ENCODE measurements around the gene DAND5.
"Not testable (repeated sequence)": the region's sequence is repeated elsewhere in the genome, so short reads cannot be mapped to it uniquely, and the experiment has no call there.

DAND5 gene

DNA sequence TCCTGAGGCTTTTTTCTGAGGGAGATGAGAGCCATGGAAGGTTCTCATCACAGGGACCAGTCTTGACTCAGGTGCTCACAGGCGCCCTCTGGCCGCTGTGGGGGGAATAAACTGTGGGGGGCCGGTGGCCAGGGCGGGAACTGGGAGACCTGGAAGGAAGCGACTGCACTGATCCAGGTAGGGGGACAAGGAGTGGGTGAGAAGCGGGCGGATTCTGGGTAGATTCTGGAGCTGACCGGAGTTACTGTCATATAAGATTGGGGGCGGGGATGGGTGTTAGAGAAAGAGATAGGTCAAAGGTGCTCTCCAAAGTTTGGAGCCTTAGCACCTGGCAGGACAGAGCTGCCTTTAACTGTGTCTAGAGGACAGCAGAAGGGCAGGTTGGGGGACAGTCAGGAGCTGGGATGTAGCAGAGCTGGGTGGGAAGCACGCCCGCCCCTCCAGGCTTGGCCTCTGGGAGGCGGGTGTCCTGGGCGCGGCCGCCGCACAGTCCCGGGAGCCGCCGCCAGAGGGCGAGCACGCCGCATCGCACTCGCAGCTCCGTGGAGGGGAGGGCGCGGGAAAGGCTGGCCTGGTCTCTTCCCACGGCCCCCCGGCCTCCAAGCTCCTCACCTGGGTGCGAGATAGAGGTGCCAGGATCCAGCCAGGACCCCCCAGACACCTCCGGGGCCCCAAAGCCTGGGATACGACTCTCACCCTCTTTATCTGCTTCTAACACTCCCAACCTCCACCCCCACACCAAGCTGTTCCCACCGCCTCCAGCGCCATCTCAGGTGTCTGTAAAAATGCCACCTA lies 4.2 kb upstream of the DAND5 start:
- peak; percentile 79 for DNase-seq (ENCODE audit: low spot score)

DNA sequence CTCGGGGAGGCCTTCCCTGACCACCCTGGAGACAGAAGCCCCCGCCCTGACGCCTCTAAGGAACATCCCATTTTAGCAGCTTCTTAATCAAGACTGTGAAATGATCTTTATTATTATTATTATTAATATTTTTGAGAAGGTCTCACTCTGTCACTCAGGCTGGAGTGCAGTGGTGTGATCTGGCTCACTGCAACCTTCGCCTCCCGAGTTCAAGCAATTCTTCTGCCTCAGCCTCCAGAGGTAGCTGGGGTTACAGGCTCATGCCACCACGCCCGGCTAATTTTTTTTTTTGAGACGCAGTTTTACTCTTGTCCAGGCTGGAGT lies 3.6 kb upstream of the DAND5 start:
- DNase-seq (ENCODE audit: low spot score) = no peak

DNA sequence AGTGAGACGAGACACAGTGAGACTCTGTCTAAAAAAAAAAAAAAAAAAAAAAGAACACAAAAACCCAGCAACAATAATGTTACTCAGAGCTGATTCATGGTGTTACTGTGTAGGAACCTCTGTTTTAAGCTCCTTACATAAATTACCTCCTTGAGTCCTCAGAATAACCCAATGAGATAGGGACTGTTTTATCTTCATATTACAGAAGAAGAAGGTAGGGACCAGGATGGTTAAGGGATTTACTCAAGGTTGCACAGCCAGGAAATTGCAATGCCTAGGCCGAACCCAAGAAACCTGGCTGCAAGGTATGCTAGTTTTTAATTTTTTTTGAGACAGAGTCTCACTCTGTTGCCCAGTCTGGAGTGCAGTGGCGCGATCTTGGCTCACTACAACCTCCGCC lies 1.5 kb upstream of the DAND5 start:
- DNase-seq (ENCODE audit: low spot score) = no peak

DNA sequence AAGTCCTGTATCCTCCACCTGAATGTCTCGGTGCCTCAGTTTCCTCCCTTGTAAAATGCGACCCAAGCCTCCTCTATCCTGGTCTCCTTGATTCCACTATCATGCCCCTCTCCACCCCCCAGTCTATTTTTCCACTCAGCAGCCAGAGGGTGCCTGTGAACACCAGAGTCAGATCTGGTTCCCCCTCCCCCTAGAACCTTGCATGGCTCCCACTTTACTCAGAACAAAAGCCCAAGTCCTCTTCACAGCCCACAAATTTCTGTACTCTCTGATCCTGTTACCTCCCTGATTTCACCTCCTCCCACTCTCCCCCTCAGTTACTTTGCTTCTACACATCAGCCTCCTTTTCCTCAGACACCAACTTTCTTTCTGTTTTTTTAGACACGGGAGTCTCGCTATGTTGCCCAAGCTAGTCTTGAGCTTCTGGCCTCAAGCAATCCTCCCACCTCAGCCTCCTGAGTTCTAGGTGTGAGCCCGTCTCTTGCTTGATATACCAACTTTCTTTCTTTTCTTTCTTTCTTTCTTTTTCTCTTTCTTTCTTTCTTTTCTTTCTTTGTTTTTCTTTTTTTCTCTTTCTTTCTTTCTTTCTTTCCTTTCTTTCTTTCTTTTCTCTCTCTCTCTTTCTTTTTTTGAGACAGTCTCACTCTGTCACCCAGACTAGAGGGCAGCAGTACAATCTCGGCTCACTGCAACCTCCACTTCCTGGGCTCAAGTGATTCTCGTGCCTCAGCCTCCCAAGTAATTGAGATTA lies 869 bp downstream of the DAND5 start:
- no peak for DNase-seq (ENCODE audit: low spot score)

DNA sequence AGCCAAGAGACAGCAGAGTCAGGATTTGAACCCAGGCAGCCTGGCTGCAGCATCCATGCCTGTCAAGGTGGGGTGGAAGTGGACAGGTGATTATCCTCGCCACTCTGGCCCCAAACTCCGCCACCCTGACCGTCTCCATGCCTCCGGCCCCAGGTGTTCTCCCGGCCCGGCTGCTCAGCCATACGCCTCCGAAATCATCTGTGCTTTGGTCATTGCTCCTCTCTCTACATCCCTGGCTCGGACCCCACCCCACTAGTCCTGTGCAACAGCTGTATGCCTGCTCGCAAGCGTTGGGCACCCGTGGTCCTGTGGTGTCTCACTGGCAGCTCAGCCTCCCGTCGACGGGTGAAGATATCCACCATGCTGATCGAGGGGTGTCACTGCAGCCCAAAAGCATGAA lies 3.9 kb downstream of the DAND5 start:
- DNase-seq (ENCODE audit: low spot score) = no peak

DNA sequence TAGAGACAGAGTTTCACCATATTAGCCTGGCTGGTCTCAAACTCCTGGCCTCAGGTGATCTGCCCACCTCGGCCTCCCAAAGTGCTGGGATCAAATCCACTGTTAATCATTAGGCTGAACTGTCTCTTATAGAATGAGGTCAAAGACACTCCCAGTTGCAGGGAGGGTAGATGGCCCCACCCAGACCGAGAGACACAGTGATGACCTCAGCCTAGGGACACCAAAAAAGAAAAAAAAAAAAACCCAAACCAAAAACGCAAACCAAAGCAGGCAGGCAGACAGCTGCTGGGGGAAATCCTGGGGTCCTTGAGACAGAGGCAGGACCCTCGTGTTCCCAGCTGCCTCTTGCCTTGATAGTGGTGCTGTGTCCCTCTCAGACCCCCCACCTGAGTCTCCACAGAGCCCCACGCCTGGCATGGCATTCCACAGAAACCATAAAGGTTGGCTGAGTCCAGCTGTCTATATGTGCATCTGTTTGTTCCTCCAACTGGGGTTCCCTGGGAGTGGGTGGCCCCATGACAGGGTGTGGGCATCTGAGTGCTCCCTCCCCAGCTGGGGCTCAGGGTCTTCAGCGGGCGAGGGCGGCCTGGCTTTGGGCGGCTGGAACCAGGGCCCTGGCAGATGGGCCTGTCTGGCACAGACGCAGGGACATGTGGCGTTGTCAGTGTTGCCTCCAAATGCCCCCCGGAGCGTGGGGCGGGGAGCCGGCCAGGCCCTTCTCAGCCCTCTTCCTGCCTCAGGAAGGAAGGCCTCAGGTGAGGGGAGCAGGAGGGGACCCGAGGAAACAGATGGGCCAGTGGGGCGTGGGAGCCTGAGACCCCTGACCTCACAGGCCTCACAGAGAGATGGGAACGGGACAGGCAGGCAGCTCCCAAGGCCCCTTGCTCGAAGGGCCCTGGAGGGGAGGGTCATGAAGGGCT lies 5.2 kb downstream of the DAND5 start:
- DNase-seq (ENCODE audit: low spot score) = no peak

DNA sequence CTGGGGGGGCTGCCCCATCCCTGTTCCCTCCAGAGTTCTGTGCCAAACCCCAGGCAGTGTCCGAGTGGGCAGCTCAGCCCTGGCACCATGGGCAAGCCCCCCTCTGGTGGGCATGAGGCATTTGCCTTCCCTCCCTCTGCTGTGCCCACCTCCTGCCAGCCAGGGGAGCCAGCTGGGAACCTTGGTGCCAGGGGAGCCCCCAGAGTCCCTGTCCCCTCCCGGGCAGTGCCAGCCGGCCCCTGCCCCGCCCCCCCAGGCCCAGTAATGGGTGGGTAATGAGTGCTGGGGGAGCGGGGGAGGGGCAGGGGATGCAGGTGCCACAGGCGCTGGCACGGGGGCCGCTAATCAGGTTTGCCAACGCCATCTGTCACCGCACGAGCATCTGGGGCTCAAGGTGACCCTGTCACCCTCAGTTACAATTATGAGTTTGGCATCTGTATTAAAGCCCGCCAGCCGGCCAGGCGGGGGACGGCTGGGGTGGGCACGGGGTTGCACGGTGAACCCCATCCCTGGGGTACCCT lies 5.9 kb downstream of the DAND5 start:
- no peak for DNase-seq (ENCODE audit: low spot score)

DNA sequence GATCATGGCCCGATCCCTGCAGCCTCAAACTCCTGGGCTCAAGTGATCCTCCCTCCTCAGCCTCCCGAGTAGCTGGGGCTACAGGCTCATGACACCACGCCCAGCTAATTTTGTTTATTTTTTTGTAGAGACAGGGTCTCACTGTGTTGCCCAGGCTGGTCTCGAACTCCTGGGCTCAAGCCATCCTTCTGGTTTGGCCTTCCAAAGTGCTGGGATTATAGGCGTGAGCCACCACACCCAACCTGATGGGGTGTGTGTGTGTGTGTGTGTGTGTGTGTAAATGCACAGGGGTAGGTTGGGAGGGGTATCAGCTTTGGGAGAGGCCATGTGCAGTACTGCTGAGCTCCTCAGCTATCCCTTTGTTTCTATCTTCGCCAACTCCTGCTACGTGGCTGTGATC lies 6.7 kb downstream of the DAND5 start:
- not testable (repeated sequence) for DNase-seq (ENCODE audit: low spot score)

DNA sequence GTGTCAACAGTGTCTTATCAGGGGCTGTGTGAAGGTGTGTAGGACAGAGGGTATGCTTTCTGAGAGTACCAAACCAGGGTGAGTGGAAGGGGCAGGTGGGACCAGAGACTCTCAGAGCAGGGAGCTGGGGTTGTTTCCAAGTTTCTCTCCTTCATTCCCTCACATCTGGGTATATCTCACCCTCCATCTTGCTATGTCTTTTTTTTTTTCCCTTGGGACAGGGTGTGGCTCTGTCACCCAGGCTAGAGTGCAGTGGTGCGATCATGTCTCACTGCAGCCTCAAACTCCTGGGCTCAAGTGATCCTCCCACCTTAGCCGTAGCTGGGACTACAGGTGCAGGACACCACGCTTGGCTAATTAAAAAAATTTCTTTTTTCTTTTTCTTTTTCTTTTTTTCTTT lies 10.6 kb downstream of the DAND5 start:
- DNase-seq (ENCODE audit: low spot score) = no peak

DNA sequence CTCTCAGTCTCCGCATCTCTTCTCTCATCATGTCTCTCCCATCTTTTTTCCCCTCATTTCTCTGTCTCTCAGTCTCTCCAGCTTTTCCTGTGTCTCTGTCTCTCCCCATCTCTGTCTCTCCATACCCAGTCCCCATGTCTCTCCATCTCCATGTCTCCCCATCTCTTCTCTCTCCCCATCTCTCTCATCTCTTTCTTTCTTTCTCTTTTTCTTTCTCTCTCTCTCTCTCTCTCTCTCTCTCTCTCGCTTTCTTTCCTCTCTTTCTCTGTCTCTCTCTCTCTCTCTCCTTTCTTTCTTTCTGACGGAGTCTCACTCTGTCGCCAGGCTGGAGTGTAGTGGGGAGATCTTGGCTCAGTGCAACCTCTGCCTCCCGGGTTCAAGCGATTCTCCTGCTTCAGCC lies 13.3 kb downstream of the DAND5 start:
- no peak for DNase-seq (ENCODE audit: low spot score)

DNA sequence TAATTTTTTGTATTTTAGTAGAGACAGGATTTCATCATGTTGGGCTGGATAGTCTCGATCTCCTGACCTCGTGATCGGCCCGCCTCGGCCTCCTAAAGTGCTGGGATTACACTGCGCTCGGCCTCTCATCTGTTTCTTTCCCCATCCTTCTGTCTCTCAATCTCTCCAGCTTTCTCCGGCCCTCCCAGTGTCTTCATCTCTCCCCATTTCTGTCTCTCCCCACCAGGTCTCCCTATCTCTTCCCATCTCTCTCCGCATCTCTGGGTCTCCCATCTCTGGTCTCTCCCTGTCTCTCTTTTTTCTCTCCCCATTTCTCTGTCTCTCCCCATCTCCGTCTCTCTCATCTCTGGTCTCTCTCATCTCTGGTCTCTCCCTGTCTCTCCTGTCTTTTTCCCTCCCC lies 13.7 kb downstream of the DAND5 start:
- no peak for DNase-seq (ENCODE audit: low spot score)

DNA sequence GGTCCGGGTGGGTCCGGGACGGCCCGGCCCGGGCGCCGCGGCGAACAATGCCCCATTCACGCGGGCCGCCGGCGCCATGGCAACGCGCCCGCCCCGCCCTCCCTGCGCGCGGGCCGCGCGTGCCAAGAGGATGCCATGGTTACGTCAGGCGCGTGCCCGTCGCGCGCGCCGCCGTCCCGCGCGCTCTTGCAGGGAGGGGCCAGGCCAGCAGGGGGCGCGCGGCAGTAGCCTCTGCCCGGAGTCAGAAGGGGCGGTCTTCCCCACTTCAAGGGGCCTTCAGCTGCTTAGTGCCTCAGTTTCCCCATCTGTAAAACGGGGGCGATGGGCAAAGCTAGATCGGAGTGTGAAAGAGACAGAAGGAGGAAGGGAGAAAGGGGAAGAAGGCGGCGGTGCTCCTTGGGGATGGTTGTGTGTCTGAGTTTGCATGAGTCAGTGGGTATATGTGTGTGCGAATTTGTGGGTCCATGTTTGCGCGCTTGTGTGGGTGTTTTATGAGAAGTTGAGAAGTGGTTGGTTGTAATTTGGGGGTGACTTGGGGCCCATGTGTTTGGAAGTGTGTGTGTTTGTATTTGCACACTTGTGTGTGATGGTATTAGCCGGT lies 14.3 kb downstream of the DAND5 start:
- DNase-seq (ENCODE audit: low spot score) = peak; percentile 41

DNA sequence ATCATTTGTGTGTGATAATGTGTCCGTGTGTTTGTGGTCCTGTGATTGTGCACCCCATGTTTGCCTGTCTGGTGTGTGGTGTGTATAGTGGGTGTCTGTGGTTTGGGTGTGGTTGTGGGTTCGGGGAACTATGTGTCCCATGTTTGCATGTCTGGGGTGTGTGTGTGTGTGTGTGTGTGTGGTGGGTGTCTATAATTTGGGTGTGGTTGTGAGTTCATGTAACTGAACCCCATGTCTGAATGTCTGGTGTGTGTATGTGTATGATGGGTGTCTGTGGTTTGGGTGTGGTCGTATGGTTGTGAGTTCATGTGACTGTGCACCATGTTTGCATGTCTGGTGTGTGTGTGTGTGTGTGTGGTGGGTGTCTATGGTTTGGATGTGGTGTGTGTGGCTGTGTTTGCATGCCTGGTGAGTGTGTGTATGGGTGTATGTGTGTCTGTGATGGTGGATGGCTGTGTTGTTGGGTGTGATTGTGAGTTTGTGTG lies 14.8 kb downstream of the DAND5 start:
- DNase-seq (ENCODE audit: low spot score) = no peak

DNA sequence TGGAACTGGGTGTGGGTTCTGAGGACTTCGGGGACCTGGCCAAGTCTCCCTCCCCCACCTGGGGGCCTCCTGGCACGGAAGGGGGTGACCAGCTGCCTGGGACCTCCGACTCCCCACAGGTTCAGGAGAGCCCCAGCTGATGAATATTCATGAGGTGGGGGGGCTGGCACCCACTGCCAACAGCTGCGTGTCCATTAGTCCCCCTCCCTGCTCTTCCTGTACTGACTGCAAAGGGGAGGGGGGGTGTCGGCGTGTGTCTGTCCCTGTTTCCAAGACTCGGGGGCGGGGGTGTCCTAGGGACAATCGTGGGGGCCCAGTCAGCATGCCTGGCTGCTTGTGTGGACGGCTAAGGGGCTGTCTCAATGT lies 15.3 kb downstream of the DAND5 start:
- DNase-seq (ENCODE audit: low spot score) = no peak

DNA sequence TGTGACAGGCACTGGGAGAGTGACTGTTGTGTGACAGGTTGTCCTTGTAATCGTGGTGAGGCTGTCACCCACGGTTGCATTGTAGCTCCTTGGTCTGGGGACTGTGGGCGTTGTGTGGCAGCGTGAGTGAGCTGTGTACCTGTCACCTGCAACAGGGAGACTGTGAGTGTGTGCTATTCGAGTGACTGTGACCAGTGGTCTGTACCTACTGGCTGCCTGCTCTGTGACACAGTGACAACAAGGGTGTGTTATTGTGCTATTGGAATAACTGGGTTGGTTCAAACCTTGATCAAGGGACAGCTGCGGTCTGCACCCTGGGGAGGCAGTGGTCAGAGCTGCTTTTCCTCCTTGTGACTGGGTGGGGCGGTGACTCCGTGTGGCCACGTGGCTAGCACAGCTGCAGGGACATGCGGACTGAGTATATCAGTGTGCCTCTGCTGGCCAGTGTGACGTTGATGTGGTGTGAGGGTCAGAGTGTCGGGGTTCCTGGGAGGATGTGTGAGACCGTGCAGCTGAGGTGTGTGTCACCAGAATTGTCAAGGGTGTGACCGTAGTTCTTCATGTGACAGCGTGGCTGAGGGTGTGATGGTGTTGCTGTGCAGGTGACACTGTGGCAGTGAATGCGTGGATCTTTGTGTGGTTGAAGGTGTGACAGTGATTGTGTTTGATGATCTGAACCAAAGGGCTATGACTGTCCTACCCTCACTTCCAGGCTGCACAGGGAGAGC lies 15.8 kb downstream of the DAND5 start:
- no peak for DNase-seq (ENCODE audit: low spot score)

DNA sequence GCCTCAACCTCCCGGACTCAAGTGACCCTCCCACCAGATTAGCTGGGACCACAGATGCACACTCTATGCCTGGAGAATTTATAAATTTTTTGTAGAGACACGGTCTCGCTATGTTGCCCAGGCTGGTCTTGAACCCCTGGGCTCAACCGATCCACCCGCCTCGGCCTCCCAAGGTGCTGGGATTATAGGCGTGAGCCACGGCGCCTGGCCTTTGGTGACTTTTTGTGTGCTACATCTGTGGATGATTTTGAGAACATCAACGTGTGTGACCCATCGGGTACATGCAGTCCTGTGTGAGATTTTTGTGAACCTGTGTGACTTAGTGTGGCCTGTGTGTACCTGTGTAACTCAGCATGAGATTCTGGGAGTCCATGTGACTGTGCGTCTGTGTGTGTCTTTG lies 17.4 kb downstream of the DAND5 start:
- DNase-seq (ENCODE audit: low spot score) = no peak

DNA sequence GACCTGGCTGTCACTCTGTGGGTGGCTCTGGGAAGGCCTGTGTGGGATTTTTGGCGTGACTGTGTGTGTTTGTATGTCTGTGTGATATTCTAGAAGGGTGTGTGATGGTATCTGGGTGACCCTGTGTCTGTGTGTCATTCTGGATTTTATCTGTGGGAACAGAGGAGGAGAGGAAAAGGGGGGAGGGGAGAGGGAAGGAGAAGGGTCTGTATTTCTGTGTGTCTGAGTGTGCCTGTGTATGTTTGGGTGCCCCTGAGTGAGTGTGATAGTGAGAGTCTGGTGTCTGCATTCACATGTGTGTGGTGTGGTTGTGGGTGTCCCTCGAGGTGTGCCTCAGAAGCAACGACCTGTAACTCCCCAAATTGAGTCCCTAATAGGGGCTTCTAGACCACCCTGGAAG lies 17.8 kb downstream of the DAND5 start:
- DNase-seq (ENCODE audit: low spot score) = no peak

DNA sequence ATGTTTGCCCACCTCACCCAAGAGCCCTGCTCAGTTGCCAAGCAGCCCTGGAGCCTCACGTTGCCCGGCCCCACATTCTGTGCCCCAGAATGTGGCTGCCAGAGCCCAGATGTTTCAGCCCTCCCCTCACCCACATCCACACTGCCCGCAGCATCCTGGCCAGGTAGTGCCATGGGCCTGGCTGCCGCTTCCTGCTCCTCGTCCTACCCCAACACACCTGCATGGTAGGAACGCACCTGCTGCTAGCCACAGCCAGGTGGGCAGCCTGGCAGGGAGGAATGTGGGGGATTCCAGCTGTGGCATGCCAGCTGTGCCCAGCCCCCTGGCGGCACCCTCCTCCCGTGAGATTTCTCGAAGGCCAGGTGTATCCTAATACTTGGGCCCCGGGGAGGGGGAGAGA lies 18.4 kb downstream of the DAND5 start:
- no peak for DNase-seq (ENCODE audit: low spot score)

DNA sequence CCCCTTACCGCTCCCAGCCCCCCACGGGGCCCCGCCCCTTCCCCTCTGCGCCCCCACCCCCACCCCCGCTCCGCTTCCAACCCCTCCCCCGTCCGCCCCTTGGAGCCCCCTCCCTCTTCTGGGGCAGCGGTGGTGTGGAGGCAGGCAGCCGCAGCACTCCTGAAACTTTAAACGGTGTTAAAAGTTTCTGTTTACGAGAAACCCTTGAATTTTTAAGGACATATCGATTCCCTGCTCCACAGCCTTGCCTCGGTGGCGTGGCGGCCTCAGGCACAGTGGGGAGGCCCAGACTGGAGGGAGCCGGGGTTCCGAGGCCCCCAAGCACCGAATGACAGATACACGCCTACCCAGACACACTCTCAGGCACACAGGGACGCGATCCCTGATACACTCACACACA lies 21.1 kb downstream of the DAND5 start:
- no peak for DNase-seq (ENCODE audit: low spot score)

DNA sequence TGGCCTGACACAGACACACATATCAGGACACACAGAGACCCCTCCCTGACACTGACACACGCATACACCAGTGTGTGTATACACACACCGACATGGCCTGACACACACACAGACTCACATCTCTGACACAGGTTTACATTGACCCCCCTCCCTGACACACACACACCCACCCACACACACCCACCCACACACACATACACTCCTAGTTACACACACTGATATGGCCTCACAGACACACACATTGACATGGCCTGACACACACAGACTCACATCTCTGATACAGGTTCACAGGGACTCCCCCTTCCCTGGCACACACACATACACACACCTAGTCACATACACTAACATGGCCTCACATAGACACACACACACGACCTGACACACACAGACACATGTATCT lies 21.5 kb downstream of the DAND5 start:
- DNase-seq (ENCODE audit: low spot score) = no peak

DNA sequence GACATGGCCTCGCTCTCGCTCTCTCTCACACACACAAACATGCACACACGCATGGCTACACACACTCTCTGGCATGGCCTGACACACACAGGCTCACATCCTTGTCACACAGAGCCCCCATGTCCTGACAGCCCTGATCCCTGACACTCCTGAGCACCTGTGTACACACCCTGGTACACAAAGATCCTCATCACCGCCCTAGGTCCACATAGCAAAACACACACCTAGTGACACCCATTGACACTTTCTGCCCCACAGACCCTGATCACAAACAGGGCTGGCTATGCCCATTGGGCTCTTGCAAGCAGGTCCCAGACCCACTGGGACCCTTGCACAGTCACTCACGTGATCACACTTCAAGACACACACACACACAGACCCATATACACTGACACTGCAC lies 21.9 kb downstream of the DAND5 start:
- DNase-seq (ENCODE audit: low spot score) = no peak

Measured in SK-N-DZ (cell line).